Effector CD4-positive, alpha-beta T cell (primary cell): ENCODE data around the gene RPL29.

ENCODE experiments used
- DNase-seq: peaks from one replicate; pipeline ENCODE4 v3.0.0-alpha.2; 2020

The RPL29 gene

DNA sequence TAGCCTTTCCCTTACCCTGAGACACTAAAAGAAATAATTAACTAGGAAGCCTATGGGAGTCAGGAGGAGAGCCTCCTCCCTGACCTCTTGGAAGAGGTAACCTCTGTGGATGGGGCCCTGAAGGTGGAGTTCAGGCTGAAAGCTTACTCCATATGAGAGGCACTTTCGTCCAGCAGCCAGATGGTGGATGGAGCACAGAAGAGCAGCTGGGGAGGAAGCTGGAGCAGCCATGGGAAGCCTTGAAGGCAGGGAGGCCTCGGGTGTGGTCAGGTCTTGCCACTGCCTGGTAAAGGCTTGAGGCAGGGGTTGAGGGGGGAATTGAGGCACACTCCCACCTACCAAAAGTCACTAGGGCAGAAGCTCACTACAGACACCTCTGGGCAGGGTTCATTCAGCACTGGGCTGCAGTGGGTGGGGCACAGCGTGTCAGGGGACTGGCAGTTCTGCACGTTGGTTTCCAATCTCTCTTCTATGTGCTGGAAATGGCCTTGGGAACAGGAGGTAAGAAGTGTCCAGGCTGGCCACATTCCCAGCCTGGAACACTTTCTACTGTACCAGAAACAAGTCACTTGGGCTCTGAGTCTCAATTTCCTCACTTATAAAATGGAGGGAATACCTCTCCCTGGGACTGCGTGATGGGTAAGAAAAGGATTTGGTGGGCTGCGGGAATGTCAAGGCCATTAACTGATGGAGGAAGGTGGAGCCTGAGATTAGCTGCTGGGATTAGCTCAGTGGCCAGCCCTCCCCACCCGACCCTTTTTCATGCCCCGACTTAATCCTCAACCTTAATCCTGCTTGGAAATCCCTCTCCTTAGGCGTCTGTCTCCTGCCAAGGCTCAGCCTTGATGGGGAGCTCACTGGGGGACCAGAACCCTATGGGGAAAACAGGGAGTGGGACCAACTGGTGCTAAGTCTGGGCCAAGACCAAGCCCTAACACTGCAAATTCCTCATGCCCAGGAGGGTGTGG lies 33.8 kb downstream of the RPL29 start:
- DNase-seq: no peak

DNA sequence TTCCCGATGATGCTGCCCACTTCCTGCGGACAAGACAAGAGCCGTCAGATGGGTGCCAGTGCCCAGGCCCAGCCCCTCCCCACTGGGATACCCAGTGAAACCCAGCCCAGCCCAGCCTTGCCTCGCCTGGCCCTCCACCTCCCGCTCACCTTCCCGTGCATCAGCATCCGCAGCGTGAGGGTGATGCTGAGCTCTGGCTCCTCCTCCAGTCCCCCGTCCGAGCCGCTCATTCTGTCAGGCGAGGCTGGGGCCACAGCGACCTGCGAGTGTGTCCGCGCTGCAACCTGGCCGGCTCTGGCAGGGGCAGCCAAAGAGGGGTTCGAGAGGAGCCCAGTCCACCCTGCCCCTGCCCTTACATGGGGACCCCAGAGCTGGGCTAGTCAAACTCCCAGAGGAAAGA lies 34.7 kb downstream of the RPL29 start:
- DNase-seq: no peak

DNA sequence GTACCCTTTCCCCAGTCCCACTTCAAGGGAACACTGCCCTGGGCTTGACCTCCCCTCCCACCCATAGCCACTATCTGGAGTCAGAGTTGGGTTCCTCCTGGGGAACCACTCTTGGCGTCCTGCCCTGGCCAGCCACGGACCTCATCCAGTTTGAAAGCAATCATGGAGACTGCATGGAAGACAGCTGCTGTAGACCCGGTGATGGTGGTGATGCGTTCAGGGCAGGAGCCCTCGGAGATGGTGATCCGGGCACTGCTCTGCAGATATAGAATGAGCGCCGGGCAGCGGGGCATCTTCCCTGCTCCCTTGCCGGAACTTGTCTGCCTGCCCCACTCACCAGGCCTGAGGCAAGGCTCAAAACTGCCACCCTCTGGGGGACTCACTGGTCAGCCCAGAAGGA lies 35.3 kb downstream of the RPL29 start:
- DNase-seq: no peak

DNA sequence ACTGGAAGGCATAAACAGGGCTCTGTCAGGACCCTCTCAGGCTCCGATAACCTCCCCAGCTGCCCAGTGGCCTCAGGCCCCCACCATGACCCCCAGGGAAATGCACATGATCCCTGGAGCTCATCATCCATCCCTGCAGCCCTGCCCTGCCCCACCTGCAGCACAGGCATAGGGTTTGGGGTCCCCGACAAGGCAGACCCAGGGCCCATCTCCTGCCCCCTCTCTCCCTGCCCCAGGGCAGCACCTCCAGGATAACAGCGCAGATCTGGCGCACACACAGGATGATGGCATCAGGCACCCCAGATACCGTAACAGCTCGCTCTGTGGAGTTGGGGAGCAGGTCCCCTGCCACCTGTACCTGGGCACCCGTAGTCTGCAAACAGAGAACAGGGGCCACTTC lies 36.0 kb downstream of the RPL29 start:
- DNase-seq: no peak

DNA sequence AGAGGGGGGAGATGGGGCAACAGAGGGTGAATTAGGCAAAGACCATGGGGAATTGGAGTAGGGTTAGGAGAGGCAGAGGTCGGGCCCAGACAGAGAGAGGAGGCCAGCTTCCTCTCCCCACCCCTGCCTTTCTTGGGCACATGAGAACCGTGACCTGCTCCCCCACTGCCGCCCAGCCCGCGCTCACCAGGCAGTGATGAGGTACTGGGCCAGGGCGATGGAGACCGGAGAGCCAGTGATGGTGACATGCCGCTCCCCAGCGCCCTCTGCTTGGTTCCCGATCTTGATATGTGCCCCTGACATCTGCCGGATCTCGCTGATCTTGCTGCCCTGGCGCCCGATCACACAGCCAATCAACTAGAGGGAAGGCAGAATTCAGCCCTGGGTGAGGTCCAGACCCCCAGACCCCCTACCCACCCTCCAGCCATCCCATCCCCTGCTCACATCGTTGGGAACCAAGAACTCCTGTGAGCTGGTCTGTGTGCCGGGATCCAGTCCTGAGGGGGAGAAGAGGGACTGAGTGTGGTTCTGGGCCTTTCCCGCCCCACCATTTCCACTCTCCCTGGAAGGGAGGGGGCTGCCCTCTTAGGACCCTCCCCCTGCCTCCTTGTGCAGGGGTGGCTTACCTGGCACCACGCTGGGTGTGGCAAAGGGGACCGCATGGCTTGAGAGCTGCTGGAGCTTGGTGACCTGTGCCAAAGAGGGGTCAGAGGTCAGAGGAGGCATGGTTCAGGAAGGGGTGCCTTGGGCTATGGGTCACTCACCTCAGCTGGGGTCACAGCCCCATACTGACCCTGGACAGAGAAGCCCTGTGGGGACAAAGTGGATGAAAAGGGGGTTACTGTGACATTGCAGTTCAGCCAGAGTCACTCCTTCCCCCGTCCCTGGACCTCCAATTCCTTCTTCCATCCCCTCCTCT lies 36.8 kb downstream of the RPL29 start:
- no peak for DNase-seq

DNA sequence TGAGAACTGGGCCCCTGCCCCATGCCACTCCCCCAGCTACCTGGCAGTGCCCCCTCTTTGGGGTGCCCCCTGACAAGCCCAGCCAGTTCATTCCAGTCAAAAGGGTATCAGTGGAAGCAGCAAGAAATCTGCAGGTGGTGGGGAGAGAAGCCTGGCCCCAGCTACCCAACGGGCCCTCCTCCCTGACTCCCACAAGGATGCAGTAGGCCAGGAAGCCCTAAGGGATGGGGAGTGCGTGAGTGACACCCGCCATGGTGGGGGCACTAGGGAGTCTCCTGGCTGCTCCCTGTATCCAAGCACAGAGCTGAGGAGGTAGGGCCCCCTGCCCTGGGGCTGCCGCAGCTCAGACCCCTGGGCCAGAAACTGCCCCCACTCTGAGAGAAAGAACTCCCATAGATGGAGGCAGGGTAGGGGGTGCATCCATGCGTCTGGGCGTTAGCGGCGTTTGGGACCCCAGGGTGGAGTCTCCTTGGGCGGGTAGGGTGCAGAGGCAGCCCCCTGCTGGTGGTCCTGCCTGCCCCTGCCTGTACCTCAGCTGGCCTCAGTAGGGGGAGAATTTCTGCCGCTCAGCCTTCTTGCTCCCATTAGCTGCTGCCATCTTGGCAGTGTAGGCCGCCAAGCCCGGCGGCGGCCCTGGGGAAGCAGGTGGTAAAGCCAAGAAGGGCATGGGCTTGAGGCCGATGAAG lies 38.0 kb downstream of the RPL29 start:
- DNase-seq: no peak

DNA sequence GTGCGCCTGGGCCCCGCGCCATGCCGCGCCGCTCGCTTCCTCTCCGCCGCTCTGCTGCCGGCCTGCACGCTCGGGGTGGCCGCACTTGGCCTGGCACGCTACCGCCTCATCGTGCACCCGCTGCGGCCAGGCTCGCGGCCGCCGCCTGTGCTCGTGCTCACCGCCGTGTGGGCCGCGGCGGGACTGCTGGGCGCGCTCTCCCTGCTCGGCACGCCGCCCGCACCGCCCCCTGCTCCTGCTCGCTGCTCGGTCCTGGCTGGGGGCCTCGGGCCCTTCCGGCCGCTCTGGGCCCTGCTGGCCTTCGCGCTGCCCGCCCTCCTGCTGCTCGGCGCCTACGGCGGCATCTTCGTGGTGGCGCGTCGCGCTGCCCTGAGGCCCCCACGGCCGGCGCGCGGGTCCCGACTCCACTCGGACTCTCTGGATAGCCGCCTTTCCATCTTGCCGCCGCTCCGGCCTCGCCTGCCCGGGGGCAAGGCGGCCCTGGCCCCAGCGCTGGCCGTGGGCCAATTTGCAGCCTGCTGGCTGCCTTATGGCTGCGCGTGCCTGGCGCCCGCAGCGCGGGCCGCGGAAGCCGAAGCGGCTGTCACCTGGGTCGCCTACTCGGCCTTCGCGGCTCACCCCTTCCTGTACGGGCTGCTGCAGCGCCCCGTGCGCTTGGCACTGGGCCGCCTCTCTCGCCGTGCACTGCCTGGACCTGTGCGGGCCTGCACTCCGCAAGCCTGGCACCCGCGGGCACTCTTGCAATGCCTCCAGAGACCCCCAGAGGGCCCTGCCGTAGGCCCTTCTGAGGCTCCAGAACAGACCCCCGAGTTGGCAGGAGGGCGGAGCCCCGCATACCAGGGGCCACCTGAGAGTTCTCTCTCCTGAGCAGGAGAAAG lies 39.6 kb downstream of the RPL29 start:
- DNase-seq: no peak

DNA sequence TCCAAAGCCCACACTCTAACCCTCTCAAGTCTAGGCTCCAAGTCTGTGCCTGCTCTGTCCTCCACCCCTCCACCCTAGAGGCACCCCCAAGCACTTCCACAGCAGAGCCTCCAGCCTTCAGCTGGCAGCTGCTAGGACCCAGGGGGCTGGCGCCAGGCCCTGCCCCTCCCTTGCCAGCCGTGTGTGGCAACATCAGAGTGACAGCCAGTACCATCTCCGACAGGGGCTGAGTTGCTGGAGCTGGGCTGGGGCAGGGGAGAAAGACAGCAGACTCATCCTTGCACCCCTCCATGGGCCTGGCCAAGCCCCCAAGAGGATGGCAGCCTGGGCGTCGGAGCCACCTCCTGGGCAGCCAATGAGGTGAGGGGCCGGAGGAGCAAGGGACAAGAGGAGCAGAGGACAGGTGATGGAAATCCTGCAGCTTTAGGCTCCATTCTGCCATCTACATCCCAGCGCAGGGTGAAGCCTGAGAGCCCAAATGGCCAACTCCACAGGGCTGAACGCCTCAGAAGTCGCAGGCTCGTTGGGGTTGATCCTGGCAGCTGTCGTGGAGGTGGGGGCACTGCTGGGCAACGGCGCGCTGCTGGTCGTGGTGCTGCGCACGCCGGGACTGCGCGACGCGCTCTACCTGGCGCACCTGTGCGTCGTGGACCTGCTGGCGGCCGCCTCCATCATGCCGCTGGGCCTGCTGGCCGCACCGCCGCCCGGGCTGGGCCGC lies 40.4 kb downstream of the RPL29 start, which contains the start of gene GPR62:
TSS of gene GPR62 (plus strand) at position 207 of the 718 bp plus-strand sequence. CDS start at position 479, 272 bp downstream.
- no peak for DNase-seq

DNA sequence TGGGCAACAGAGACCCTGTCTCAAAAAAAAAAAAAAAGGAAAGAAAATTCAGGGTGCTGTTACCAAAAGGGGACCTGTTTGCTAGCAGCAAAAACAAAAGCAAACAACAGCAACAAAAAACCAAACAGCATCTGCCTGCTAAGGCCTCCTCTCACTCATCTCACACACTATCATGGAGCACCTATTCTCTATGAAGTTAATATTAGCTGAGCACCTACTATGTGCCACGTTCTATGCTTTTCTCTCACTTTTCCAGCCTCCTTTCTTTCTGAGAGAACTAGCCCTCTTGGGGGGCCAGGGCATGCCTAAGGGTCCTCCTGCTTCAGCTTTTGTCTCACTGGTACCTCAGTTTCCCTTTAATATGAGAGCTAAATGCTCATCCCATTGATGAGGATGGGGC lies 41.0 kb downstream of the RPL29 start:
- DNase-seq: no peak

DNA sequence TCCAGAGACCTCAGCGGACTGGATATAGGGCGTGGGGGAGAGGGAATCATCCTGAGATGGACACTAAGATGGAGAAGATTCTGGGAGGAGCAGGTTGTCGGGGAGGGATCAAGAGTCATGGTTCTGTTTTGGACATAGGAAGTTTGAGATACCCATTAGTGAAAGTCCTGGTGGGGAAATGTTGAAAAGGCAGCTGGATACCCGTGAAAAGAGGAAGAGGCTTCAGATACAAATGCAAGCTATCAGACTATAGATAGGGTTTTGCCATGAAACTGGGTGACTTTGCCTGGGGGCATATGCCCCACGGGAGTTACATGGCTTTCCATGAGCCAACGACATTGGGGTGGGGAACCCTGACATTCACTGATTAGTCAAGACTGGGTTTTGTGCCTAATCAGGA lies 41.6 kb downstream of the RPL29 start:
- DNase-seq: no peak

DNA sequence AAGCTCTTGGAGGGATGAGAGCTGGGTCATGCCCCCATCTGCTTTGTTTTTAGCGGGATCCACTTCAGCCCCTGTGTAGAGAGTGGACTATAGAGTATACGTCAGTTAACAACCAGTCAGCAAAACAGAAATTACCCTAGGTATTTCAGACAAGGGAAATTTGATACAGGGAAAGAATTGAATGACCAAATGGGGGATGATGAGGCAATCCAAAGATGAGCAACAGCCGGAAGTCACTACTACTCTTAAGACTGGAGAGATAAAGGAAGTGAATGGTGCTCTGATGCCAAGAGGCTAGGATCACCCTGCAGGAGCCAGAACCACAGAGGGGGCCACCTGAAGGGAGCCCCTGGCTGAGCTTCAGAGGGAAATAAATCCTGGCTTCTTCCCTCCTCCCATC lies 42.2 kb downstream of the RPL29 start:
- no peak for DNase-seq

DNA sequence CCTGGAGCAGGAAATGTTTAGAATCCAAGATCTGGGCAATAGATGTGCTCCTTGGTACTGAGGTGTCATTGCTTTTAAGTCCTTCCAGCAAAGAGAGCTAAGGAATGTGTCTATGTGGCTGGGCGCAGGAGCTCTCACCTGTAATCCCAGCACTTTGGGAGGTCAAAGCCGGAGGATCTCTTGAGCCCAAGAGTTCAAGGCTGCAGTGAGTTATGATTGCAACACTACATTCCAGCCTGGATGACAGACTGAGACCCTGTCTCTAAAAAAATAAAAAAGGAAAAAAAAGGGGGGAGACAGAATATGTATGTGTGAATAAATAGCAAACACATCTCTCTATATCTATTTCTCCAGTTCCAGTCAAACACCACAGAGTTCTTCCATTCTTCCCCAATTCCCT lies 44.8 kb downstream of the RPL29 start:
- no peak for DNase-seq

DNA sequence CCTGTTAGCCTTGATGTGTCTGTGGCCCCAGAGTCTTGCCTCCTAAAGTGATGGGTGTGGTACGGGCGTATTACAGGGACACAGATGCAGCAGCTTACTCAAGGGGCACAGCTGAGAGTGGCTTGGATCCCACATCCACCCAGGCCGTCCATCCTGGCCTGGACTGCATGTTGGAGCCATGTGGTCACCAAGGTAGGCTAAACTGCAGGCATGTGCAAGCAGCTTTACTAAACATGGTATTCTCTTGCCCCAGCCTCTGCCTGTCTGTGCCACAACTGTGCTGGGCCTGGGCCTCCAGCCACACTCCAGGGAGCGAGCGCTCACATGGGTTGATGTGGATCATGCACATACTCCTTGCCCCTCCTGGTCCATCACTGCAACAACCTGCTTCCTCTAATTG lies 46.6 kb downstream of the RPL29 start:
- DNase-seq: no peak

DNA sequence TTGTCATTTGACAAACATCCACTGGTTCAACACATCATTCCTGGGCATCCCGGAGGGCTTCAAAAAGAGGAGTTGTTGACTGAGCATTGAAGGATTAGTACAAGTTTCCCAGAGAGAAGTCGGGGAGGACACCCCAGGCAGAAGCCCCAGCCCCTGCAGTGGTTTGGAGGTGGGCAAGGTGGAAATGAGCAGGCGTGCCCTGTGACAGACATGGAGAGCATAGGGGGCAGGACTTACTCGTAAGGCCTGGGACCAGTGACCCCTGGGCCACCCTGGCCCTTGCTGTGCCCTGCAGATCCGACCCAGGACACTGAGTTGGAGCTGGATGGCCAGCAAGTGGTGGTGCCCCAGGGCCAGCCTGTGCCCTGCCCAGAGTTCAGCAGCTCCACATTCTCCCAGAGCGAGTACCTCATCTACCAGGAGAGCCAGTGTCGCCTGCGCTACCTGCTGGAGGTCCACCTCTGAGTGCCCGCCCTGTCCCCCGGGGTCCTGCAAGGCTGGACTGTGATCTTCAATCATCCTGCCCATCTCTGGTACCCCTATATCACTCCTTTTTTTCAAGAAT lies 47.6 kb downstream of the RPL29 start:
- DNase-seq: no peak

DNA sequence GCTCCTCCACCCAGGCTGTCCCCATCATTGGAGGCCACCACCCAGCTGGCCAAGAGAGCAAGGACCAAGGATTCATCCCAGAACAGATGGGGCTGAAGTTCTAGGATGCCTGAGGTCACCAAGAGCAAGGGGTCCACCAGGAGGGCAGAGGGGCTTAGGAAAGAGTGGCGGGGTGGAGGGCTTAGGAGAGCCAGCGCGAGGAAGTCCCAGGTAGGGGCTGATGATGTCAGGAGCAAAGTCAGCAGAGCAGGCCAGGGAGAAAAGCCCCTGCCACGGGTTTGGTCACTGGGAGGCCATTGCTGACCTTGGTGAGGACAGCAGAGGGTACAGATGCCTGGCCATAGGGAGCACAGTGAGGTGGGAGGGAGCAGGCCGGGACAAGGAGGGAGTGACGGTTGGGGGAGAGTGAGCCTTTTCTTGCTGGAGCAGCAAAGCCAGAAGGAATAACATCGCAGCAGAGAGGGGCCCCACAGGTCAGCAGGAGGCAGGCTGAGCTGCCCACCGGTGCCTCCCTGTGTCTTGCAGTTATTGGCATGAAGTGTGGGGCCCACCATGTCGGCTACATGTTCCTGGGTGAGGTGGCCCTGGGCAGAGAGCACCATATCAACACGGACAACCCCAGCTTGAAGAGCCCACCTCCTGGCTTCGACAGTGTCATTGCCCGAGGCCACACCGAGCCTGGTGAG lies 48.3 kb downstream of the RPL29 start:
- DNase-seq: no peak

DNA sequence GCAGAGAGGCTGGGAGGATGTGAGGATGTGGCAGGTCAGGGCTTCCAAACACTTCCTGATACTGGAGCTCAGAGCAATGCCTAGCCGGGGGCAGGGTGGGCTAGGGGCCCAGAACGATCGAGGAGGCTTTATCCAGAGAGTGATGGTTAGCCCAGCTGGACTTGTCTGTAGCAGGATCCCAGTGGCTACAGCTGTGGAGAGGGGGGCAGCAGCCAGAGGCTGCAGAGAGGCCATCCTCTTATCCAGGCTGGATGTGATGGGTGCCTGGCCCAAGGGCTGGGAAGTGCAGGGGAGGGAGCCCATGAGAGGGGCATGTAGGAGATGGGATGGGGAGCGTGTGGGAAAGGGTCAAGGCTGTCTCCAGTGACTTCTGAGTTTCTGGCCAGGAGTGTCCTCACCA lies 48.9 kb downstream of the RPL29 start:
- DNase-seq: no peak

DNA sequence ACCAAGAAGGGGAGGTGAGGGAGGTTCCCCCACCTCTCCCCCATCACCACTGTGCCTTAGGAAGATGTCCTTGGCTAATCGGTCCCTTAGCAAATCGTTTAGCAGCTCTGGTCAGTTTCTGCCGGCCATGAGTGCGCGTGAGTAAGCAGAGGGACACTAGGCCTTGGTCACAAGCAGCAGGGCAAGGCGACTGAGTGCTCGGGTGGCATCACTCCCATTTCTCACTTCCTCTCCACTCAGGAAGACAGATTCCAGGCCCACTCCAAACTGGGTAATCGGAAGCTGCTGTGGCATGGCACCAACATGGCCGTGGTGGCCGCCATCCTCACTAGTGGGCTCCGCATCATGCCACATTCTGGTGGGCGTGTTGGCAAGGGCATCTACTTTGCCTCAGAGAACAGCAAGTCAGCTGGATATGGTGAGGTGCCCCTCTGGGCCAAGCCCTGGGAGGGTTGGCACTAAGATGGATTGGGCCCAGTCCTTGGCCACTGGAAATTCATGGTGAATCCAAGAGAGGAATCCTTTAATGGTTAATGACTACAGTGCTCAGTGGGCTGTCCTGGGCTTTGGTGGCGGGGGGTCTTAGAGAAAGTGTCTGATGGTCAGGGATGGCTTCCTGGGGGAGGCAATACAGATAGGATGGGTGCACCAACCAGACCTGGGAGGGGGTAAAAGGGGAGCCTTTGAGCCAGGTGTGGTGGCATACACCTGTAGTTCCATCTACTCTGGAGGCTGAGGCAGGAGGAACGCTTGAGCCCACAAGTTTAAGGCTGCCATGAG lies 49.6 kb downstream of the RPL29 start:
- no peak for DNase-seq

DNA sequence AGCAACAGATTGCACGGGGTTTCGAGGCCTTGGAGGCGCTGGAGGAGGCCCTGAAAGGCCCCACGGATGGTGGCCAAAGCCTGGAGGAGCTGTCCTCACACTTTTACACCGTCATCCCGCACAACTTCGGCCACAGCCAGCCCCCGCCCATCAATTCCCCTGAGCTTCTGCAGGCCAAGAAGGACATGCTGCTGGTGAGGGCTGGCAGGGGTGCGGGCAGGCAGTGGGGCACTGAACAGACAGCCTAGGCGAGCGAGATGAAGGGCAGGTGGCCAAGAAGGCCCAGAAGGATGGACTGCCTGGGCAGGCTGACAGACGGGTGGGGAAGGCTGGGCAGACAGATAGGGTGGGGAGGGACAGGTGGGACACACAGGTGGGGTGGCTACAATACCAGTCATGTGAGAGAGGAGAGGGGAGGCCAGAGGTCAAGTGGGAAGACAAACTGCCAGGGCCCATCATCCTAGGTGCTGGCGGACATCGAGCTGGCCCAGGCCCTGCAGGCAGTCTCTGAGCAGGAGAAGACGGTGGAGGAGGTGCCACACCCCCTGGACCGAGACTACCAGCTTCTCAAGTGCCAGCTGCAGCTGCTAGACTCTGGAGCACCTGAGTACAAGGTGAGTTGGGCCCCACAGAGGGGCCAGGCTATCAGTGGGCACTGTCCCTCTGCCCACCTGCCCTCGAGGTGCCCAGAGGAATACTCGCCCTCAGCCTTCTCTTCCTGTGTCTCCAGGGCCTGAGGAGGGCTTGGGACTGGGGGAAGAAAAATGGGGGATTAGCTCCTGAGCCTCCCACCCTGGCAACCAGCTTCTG lies 50.5 kb downstream of the RPL29 start:
- no peak for DNase-seq
